Measurements from ENCODE around the gene ATP6V0E1.
"Not testable (repeated sequence)": the region's sequence is repeated elsewhere in the genome, so short reads cannot be mapped to it uniquely, and the experiment has no call there.

Gene ATP6V0E1

DNA sequence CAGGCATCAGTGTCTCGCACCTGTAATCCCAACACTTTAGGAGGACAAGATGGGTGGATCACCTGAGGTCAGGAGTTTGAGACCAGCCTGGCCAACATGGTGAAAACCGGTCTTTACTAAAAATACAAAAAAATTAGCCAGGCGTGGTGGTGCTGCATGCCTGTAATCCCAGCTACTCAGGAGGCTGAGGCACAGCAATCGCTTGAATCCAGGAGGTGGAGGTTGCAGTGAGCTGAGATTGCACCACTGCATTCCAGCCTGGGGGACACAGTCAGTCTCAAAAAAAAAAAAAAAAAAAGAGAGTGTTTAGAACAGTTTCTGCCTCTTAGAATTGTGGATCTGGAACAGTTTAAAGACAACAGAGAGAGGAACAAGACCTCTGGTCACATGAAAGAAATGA is 92.9 kb downstream of the ATP6V0E1 start:
- not testable (repeated sequence) for H3K27me3 Mint-ChIP-seq (ENCODE audit: low read depth); H3K4me1 Mint-ChIP-seq (ENCODE audit: low read depth); H3K9me3 Mint-ChIP-seq; H3K4me3 Mint-ChIP-seq; H3K27ac Mint-ChIP-seq; H3K36me3 Mint-ChIP-seq (ENCODE audit: low read depth)

DNA sequence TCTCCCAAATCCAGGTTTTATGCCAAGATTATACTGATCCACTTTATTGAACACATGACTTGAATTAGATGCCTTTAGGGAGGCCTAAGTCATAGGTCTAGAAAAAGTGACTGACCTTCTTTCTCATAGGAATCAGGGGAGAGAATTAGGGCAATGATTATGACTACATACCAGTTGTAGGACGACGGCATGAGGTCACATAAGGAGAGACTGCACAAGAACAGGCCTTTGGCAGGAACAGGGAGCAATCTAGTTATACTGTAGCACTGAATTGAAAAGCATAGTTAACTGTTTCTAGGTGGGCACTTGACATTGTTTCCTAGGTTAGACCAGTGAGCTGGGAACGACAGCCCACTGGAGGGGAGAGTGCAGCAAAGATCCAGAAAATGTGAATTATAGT is 95.3 kb downstream of the ATP6V0E1 start:
- H3K36me3 Mint-ChIP-seq (ENCODE audit: low read depth): peaks cover 14% of the 10 kb centered on the region
- H3K27me3 Mint-ChIP-seq (ENCODE audit: low read depth): no peaks in the 10 kb centered on the region
- H3K4me3 Mint-ChIP-seq: no peak overlapping the region
- H3K9me3 Mint-ChIP-seq: no peaks in the 10 kb centered on the region
- no peaks in the 10 kb centered on the region for H3K4me1 Mint-ChIP-seq (ENCODE audit: low read depth)
- no peak overlapping the region for H3K27ac Mint-ChIP-seq
